Transverse colon (tissue), 4 donors: Measurements from ENCODE around the gene GNRHR. TPM values are rescaled to one million over a fixed set of nuclear protein-coding genes. Genes with fewer than 3 reads are reported as not detected.

Experiments used
- DNase-seq: peaks from one replicate; pipeline ENCODE4 v3.0.0-alpha.2; 2019
- H3K27ac ChIP-seq, 4 donors: fragments of 200-600 bp; sonication (generic); 2 replicates each; pipeline ENCODE4 v1.5.1; 2016 to 2018; ENCODE audit warnings: inconsistent platforms in 4 of 4
- H3K27me3 ChIP-seq: fragments of 200-600 bp; sonication (generic); 2 replicates; pipeline ENCODE4 v1.5.1; 2017; ENCODE audit warnings: inconsistent platforms
- H3K36me3 ChIP-seq, 4 donors: fragments of 200-600 bp; sonication (generic); 2 replicates each; pipeline ENCODE4 v1.5.1; 2017 to 2019; ENCODE audit warnings: inconsistent platforms in 4 of 4
- H3K4me1 ChIP-seq, 4 donors: fragments of 200-600 bp; sonication (generic); 2 replicates each; pipeline ENCODE4 v1.5.1; 2017 to 2020; ENCODE audit warnings: inconsistent platforms in 4 of 4
- H3K4me3 ChIP-seq, 4 donors: fragments of 200-600 bp; sonication (generic); 1 replicate in 1 of 4; 2 replicates in 3 of 4; pipeline versions ENCODE4 v1.5.1 to v1.6.1; 2017 to 2019; ENCODE audit warnings: inconsistent platforms in 4 of 4
- H3K9me3 ChIP-seq, 2 donors: fragments of 200-600 bp; sonication (generic); 2 replicates each; pipeline ENCODE4 v1.5.1; 2017 to 2019; ENCODE audit warnings: inconsistent platforms in 2 of 2
- CTCF ChIP-seq, 5 experiments: fragments of 200-600 bp in 3 of 5; fragments of 450-650 bp in 2 of 5; sonication (generic) in 3 of 5; IDR thresholded peaks; 1 replicate in 2 of 5; 2 replicates in 3 of 5; pipeline ENCODE4 v1.5.1; 2016 to 2017; ENCODE audit warnings: antibody characterized with exemption in 5 of 5, inconsistent platforms in 3 of 5, mild to moderate bottlenecking in 2 of 5, moderate library complexity in 1 of 5
- EP300 ChIP-seq: sonication (generic); formaldehyde crosslinking; IDR thresholded peaks from one replicate; pipeline ENCODE4 v1.6.1; 2017; ENCODE audit warnings: antibody characterized with exemption, low read depth
- POLR2A ChIP-seq: fragments of 450-650 bp; IDR thresholded peaks from one replicate; pipeline ENCODE4 v1.6.1; 2016; ENCODE audit warnings: antibody characterized with exemption, mild to moderate bottlenecking, moderate library complexity
- POLR2AphosphoS5 ChIP-seq, 3 donors: sonication (generic); formaldehyde crosslinking; IDR thresholded peaks; one replicate each; pipeline ENCODE4 v1.6.1; 2016; ENCODE audit warnings: antibody characterized with exemption in 3 of 3
- WGBS, 2 donors: methylation state at CpG; one replicate each; pipeline ENCODE4 v1.1.5; 2018; ENCODE audit warnings: low coverage in 1 of 2; 5-methylcytosine and 5-hydroxymethylcytosine counted together
- in situ Hi-C, 4 donors: fragments of 200-750 bp; cut with MboI; loops; one replicate each; pipeline versions ENCODE4 v1.15.0 to v1.15.1; 2017; ENCODE audit warnings: low sequenced_read_pairs in 3 of 4, low pct_ligation_motif_present in 1 of 4, low pct_unique_long_range_greater_than_20kb in 1 of 4
- intact Hi-C: fragments of 100-400 bp; cut with DNase I; formaldehyde crosslinking; loops from one replicate; pipeline ENCODE4 v1.15.1; 2023; ENCODE audit warnings: low total_unique reads
- total RNA-seq, 4 donors: library from RNA; depleted of rRNA; stranded (reverse); fragments of >200 nt; gene quantifications; one replicate each; pipeline ENCODE4 v1.1.0, GENCODE V29; 2016

The GNRHR gene
- total RNA-seq, 4 donors from 2014 or later = not detected

GRCh38 chr4:67700116-67700737 lies 54.0 kb downstream of the GNRHR start:
- Histone ChIP-seq H3K4me3 (peak overlapping the region; percentile 67 to 100 (median 85)), H3K4me1 (peaks cover 0 to 27% (median 16%) of the 10 kb centered on the region in 4 donors), H3K9me3 (no peaks in the 10 kb centered on the region), H3K36me3 (no peaks in the 10 kb centered on the region), H3K27me3 (no peaks in the 10 kb centered on the region), H3K27ac (peak overlapping the region; percentile 88 to 99 (median 94))
- TF ChIP-seq POLR2A (no peak), POLR2AphosphoS5 (IDR thresholded peaks at IDR 0.05) (no peak), CTCF (IDR thresholded peaks at IDR 0.05) (no peak), EP300 (no peak)
- intact Hi-C loops (no loop called here), in situ Hi-C loops (no loop called here)
- WGBS, 2 donors = 17 to 22% methylated on average over 9 to 11 of the region's 11 CpGs
- DNase-seq = no peak

GRCh38 chr4:67699603-67700002 lies 54.6 kb downstream of the GNRHR start:
- no peaks in the 10 kb centered on the region for H3K27me3 ChIP-seq
- TF ChIP-seq POLR2A (no peak), POLR2AphosphoS5 (IDR thresholded peaks at IDR 0.05) (no peak), EP300 (no peak), CTCF (IDR thresholded peaks at IDR 0.05) (no peak)
- H3K36me3 ChIP-seq = no peaks in the 10 kb centered on the region
- WGBS, 2 donors = 90 to 96% methylated on average over 9 to 18 of the region's 18 CpGs
- intact Hi-C loops = no loop called here
- in situ Hi-C loops = loop anchor here in 1 of 4 donors (10.0 kb wide), 1 partner anchor 155 kb away; the partner anchor contains the start of gene CENPC
- peak overlapping the region in 2 of 4 donors; percentile 100 for H3K4me3 ChIP-seq
- no peak for DNase-seq
- peaks cover 0 to 27% (median 16%) of the 10 kb centered on the region in 4 donors for H3K4me1 ChIP-seq
- H3K27ac ChIP-seq = peak overlapping the region in 1 of 4 donors; percentile 98
- no peaks in the 10 kb centered on the region for H3K9me3 ChIP-seq

GRCh38 chr4:67697860-67698687 lies 56.1 kb downstream of the GNRHR start:
- Histone ChIP-seq H3K27ac (no peak overlapping the region), H3K4me3 (no peak overlapping the region), H3K9me3 (no peaks in the 10 kb centered on the region), H3K27me3 (no peaks in the 10 kb centered on the region), H3K36me3 (no peaks in the 10 kb centered on the region), H3K4me1 (peaks cover 0 to 27% (median 16%) of the 10 kb centered on the region in 4 donors)
- intact Hi-C loops = no loop called here
- WGBS, 2 donors = 88 to 94% methylated on average over 7 of the region's 7 CpGs
- DNase-seq = no peak
- in situ Hi-C loops = loop anchor here in 1 of 4 donors (10.0 kb wide), 1 partner anchor 153 kb away; the partner anchor contains the start of gene CENPC
- no peak for TF ChIP-seq POLR2A
- TF ChIP-seq CTCF (IDR thresholded peaks at IDR 0.05) = no peak

GRCh38 chr4:67696061-67696460 lies 58.1 kb downstream of the GNRHR start:
- in situ Hi-C loops = loop anchor here in 1 of 4 donors (10.0 kb wide), 1 partner anchor 151 kb away; the partner anchor contains the start of gene CENPC
- no peak overlapping the region for H3K4me3 ChIP-seq
- no peaks in the 10 kb centered on the region for H3K27me3 ChIP-seq
- 95 to 96% methylated on average over 2 of the region's 2 CpGs for WGBS, 2 donors
- TF ChIP-seq EP300 (no peak), POLR2AphosphoS5 (IDR thresholded peaks at IDR 0.05) (no peak), POLR2A (no peak), CTCF (IDR thresholded peaks at IDR 0.05) (no peak)
- intact Hi-C loops = no loop called here
- DNase-seq = no peak
- no peaks in the 10 kb centered on the region for H3K9me3 ChIP-seq
- H3K4me1 ChIP-seq = peaks cover 0 to 15% (median 10%) of the 10 kb centered on the region in 4 donors
- peaks cover 0 to 12% (median 0%) of the 10 kb centered on the region in 4 donors for H3K36me3 ChIP-seq
- no peak overlapping the region for H3K27ac ChIP-seq
